ENCODE data around the gene MTHFSD. TPM values are rescaled to one million over a fixed set of nuclear protein-coding genes. Genes with fewer than 3 reads are reported as not detected.

The MTHFSD gene
- total RNA-seq, 2 donors from 2014 or later: 7.8 to 8.3 TPM

DNA sequence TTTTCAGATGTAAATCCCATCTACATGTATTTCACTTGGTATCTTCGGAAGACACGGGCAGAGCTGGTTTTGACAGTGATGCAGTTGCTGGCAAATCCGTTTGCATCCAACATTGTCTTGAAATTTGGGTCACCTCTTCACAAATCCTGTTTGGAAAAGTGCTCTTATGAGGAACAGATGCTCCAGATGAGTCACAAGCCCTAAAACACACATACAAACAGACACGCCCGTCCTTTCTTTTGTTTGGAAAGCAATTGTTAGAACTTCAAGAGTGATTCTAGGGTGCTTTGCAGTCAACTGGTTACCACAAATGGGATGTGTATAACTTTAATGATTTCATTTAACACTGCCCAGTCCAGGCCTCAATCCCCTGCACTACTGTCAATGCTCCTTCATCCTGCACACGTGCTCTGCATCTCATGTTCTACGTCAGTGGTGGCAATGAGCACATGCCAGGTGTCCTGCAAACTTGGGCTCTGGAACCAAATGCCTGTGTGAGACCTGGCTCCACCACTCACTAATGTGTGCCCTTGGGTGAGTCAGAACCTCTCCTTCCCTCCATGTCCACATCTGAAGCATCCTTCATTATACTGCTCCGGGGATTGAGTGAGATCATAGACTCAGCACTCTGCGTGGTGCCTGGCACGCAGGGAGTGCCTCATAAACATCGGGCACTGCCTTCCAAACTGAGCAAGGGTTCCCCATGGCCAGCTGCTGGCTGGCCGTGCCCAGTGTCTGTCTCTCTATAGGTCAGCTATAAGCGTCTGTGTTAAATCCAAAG lies 64.0 kb downstream of the MTHFSD start:
- no peak for DNase-seq (ENCODE audit: low spot score)
- no peak for TF ChIP-seq CTCF (IDR thresholded peaks at IDR 0.05)

GRCh38 chr16:86485746-86486145 lies 69.3 kb downstream of the MTHFSD start:
- Histone ChIP-seq H3K4me3 (no peak overlapping the region), H3K36me3 (no peaks in the 10 kb centered on the region), H3K27me3 (no peaks in the 10 kb centered on the region), H3K27ac (no peak overlapping the region), H3K9me3 (peaks cover 7 to 14% of the 10 kb centered on the region in 2 donors), H3K4me1 (no peaks in the 10 kb centered on the region)
- no peak for DNase-seq (ENCODE audit: low spot score)
- no peak for TF ChIP-seq CTCF (IDR thresholded peaks at IDR 0.05)

More for the DNA sequence above, 64.0 kb downstream of the MTHFSD start:
- Histone ChIP-seq H3K4me1 (no peaks in the 10 kb centered on the region), H3K36me3 (no peaks in the 10 kb centered on the region), H3K9me3 (no peaks in the 10 kb centered on the region), H3K27me3 (peaks cover 11 to 29% of the 10 kb centered on the region in 2 donors), H3K4me3 (no peak overlapping the region), H3K27ac (no peak overlapping the region)

DNA sequence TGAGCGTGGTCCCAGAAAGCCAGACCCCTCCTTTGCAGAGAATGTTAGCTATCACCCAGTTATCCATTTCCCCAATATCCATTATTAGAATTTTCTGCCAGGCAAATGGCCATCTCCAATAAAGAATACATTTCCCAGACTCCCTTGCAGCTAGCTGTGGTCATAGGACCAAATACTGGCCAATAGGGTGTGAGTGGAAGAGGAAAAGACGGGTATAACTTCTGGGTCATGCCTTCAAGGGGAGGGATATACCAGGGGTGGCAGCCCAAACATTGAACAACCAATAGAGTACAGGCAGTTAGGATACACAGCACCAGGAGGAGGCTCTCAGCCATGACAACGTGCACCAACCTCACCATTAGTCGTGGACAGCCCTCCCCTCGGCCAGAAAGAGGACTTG lies 70.8 kb downstream of the MTHFSD start:
- no peaks in the 10 kb centered on the region for H3K4me1 ChIP-seq
- no peak for TF ChIP-seq CTCF (IDR thresholded peaks at IDR 0.05)
- no peak overlapping the region for H3K4me3 ChIP-seq
- H3K36me3 ChIP-seq: no peaks in the 10 kb centered on the region
- no peaks in the 10 kb centered on the region for H3K27me3 ChIP-seq
- H3K27ac ChIP-seq: no peak overlapping the region
- H3K9me3 ChIP-seq: peaks cover 7 to 14% of the 10 kb centered on the region in 2 donors
- DNase-seq (ENCODE audit: low spot score): no peak

DNA sequence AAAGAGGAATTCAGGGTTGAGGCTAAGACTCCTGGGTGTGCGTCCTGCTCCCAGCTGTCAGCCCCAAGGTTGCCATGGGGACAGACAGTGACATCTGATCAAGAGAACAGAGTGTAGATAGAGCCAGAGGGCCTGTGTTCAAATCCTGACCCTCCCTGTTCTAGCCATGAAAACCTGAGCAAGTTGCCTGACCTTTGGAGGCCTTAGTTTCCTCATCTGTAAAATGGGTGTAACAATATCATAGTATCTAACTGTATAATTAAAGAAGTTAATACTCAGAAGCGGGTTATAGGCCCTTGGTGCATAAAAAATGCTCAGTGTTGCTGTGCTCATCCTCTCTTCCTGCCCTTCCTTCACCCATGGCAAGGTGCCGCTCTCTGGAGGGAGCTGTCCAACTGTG lies 73.4 kb downstream of the MTHFSD start:
- Histone ChIP-seq H3K27ac (no peak overlapping the region), H3K4me3 (no peak overlapping the region), H3K9me3 (peaks cover 7 to 14% of the 10 kb centered on the region in 2 donors), H3K27me3 (no peaks in the 10 kb centered on the region), H3K4me1 (no peaks in the 10 kb centered on the region), H3K36me3 (no peaks in the 10 kb centered on the region)
- no peak for TF ChIP-seq CTCF (IDR thresholded peaks at IDR 0.05)
- DNase-seq (ENCODE audit: low spot score): no peak

DNA sequence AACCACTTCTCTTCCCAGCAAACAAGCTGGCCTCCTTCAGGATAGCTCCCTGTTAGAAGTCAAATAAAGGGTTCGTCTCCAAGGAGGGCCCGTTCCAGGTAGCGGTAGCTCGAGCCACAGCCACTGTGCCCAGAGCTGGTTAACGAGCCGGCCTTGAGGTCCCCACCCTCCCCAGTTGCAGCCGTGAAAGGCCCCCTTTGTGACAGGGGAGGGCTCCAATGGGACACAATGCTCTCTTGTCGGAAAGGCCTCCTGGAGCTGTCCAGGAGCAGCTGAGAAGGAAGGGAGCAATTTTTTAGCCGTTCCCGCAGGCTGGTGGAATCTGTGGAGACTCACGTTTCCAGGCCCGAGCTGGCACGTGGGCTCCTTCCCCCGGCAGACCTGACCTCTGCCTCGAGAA lies 74.6 kb downstream of the MTHFSD start:
- no peaks in the 10 kb centered on the region for H3K36me3 ChIP-seq
- no peak for TF ChIP-seq CTCF (IDR thresholded peaks at IDR 0.05)
- no peak overlapping the region for H3K4me3 ChIP-seq
- no peak for DNase-seq (ENCODE audit: low spot score)
- no peak overlapping the region for H3K27ac ChIP-seq
- H3K4me1 ChIP-seq: no peaks in the 10 kb centered on the region
- H3K9me3 ChIP-seq: peaks cover 7 to 14% of the 10 kb centered on the region in 2 donors
- no peaks in the 10 kb centered on the region for H3K27me3 ChIP-seq

Other genes starting within 250 kb of the MTHFSD start
- gene FOXF1, start 44.7 kb downstream of the MTHFSD start, total RNA-seq: under 1 TPM in 1 of 2 donors, not detected in 1; 0.44 TPM
- 1 to 10 TPM; 2.6 to 2.9 TPM for gene FOXC2, start 11.6 kb upstream of the MTHFSD start, total RNA-seq
- 1 to 10 TPM in 1 of 2 donors, under 1 TPM in 1; 0.85 to 1.3 TPM for gene FOXL1, start 23.3 kb upstream of the MTHFSD start, total RNA-seq